ENCODE measurements around the gene IL12A. TPM values are rescaled to one million over a fixed set of nuclear protein-coding genes. Genes with fewer than 3 reads are reported as not detected.
A peak's percentile ranks its signal among the peaks of the same experiment; 100 is the strongest.

The IL12A gene
- total RNA-seq, 2 donors from 2014 or later = 0.24 to 0.42 TPM

DNA sequence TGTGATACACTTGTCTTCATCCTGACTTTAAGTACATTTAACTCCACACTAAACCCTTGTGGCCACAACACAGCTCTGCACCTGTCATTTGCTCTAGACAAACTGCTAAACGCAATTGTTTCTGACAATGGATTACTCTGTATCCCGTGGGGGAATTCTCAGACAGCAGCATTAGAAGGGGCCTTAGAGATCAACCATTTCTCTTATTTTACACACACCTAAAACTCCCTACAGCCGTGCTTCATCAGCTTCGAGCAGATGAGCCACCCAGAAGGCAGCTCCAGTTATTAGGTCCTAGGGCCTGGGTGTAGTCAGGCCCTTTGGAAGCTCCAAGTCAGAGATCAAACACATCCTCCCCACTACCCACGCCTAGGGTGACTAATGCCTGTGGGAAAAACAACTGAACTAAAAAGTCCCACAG, 1.3 kb upstream of the IL12A start:
- no peak for ATAC-seq
- no peak for DNase-seq
- intact Hi-C loops (cut with DNase I) = loop anchor here in 1 of 2 donors (5.0 kb wide), 3 partner anchors 90 to 170 kb away; no protein-coding TSS in a partner anchor

DNA sequence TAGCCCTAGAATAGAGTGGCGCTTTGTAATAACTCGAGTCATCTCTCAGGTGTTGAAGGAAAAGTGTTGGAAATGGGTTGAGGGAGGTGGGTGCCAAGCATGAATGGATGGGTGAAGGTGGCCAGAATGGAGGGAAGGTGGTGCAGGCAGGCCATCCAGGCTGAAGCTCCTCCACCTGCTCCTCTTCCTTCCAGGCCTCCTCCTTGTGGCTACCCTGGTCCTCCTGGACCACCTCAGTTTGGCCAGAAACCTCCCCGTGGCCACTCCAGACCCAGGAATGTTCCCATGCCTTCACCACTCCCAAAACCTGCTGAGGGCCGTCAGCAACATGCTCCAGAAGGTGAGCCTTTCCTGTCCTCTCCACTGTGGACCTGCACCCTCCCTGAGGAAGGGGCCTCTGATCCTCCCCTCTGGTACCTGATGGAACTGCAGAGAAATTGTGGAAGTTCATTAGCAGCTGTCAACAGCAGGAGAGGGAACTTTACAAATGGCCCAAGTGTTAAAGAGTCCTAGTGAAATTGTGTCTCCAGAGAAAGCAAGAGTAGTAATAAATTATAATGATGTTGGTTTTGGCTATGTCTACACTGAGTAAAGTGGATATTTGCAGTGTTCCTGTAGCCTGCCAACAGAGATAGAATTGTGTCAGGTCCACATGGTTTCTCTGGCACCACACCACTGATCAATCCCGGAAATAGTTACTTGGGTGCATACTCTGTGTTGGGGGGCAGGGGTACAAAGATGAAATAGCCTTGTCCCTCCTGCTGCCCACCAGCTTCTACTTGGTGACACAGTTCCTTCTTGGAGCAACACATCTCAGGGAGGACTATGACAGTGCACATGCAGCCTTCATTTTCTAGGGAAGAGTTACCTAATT, 1.6 kb downstream of the IL12A start:
- DNase-seq (no peak), ATAC-seq (no peak)
- intact Hi-C loops (cut with DNase I) = loop anchor here in 1 of 2 donors (5.0 kb wide), 3 partner anchors 93 to 173 kb away; no protein-coding TSS in a partner anchor

DNA sequence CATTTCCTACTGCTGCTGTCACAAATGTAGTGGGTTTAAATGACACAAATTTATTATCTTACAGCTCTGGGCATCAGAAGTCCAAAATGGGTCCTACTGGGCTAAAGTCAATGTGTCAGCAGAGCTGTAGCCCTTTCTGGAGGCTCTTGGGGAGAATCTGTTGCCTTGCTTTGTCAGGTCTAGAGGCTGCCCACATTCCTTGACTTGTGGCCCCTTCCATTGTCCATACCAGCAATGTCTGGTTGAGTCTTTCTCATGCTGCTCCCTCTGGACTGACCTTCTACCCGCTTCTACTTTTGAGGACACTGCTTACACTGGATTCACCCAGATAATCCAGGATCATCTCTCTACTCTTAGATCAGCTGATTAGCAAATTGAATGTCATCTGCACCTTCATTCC, 3.0 kb downstream of the IL12A start:
- ATAC-seq = no peak
- intact Hi-C loops (cut with DNase I) = no loop called here

DNA sequence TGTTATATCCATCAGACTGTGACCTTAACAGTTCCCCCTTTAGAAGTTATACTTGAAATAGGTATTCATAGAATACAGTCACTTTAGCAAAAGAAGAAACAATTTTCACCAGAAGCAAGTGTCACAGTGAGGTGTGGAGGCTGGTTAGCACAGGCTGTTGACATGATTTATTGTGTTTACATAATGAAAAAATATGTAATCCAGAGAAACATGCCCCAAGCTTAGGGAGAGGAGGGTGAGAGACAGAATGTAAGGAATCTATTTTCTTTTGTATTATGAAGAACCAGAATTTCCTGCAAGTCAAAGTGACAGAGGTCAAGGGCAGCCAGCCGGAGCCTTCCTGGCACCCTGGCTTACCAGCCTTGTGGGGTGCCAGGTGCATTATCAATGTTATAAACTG, 4.0 kb downstream of the IL12A start:
- ATAC-seq (no peak), DNase-seq (no peak)
- intact Hi-C loops (cut with DNase I) = no loop called here

More for the DNA sequence above, 3.0 kb downstream of the IL12A start:
- no peak for DNase-seq

DNA sequence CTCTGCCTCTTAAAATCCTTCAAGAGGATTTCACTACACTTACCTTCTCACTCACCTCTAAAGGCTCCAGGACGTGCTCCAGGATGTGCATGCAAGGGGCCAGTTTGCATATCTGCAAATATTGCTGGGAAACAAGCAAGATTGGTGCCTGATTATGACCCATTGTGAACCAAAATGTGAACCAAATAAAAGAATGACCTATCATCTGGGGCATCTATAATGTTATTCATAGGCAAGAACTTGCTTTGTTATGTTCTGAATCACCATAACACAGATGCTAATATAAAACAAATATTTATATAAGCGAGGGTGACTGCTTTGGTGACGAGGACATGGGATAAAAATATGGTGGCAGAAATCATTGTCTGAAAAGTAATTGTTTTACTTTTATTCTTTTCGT, 5.5 kb downstream of the IL12A start:
- ATAC-seq = no peak
- intact Hi-C loops (cut with DNase I) = no loop called here
- no peak for DNase-seq

DNA sequence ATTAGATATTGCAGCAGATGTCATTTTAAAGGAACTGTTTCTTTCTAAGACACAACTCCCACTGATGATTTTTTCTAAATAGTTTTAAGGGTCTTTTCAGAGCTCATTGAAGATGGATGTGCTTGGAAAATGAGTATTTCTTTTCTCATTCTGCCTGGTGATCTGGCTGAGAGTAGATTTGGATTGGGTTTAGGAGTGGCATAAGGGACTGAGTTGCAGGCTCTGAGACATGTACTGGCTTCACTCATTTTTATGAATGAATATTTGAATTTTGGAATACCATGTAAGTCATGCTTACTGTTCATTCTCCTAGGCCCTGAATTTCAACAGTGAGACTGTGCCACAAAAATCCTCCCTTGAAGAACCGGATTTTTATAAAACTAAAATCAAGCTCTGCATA, 6.5 kb downstream of the IL12A start:
- DNase-seq (no peak), ATAC-seq (no peak)
- intact Hi-C loops (cut with DNase I) = no loop called here

DNA sequence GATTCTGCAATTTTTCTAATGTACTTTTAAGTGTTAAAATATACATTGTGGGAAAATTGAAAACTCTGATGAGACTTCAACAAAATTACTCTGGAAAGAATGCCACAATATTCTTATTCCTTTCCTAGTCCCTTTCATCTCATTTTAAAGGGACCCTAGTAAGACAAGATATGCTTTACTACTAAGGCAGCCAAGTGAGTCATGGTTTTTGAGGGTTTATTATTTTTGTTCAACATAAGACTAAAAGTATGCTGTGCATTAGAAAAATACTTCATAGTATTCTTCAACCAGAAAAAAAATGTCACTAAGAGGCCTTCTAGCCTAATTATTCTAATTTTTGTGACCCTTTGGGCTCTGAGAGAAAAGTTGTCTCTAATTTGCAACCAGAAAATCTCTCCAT, 7.4 kb downstream of the IL12A start:
- ATAC-seq (no peak), DNase-seq (no peak)
- intact Hi-C loops (cut with DNase I) = no loop called here

DNA sequence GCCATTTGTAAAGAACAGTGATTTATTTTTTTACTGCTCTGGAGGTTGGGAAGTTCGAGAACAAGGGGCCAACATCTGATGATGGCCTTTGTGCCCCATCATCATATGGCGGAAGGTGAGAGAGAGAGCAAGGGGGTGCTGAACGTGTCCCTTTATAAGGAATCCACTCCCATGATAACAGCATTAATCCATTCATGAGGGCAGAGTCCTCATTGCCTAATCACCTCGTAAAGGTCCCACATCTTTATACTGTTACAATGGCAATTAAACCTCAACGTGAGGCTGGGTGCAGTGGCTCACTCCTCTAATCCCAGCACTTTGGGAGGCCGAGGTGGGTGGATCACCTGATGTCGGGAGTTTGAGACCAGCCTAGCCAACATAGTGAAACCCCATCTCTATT, 8.3 kb downstream of the IL12A start:
- intact Hi-C loops (cut with DNase I) = no loop called here
- ATAC-seq = no peak
- no peak for DNase-seq

DNA sequence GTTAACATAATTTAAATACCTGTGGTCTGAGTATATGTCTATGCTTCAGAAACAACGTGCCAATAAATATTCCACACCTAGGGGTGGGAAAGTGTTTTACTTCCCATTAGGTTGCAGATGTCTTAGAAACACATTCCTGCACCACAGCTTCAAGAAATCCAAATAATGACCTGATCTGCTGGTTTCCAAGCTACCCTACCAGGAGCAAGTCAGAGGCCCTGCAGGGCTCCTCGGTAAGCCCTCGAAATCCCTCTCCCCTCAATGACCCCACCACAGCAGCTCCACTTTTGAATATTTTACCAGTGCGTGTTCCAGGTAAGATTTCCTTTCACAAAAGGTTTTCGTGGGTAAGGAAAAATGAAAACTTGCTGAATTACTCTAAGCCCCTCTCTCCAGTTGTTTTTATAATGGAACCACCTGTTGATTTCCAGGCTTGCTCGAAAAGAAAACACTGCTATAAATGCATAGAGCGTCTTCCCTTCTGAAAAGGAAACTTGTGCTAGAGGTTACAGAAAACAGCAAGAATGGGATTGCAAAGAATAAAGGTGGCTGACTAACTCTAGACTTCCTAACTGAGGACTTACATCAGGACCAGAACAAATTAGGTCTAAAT, 12.6 kb downstream of the IL12A start:
- ATAC-seq (no peak), DNase-seq (no peak)
- intact Hi-C loops (cut with DNase I) = loop anchor here (5.0 to 10.0 kb wide), 3 partner anchors 66 to 174 kb away; no protein-coding TSS in a partner anchor

DNA sequence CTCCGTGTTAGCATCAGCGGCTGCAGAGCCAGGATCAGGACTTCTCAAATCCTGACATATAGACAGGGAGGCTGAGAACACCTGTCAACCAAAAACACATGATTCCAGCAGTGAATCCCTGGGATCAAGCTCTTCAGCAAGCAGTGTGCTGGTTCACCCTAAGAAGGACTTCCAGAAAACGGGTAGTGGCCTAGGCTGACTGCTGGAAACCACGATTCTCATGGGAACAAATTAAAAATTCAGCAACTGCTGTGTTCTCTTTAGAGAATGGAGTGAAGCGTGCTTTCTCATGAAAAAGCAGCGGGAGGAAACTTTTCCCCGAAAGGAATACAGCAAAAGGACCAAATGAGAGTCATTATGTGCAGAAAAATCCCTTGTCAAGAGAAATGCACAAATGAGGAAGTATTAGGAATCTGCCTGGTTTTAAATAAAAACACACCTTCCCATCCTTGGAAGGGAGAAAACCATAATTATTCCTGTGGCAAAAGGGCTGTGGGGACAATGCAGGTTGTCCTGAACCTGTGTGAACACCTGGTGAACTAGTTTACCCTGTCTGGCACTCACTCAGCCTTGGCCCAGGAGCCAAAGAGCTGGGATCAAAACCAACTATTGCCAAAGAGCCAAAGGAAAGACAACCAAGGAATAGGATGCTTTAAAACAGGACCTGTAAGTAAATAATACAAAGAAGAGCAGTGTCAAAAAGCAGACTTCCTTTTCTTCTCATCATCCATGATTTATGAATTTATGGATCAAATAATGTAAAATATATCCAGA, 13.4 kb downstream of the IL12A start:
- intact Hi-C loops (cut with DNase I) = loop anchor here (5.0 to 10.0 kb wide), 3 partner anchors 67 to 175 kb away; no protein-coding TSS in a partner anchor
- no peak for DNase-seq
- no peak for ATAC-seq

DNA sequence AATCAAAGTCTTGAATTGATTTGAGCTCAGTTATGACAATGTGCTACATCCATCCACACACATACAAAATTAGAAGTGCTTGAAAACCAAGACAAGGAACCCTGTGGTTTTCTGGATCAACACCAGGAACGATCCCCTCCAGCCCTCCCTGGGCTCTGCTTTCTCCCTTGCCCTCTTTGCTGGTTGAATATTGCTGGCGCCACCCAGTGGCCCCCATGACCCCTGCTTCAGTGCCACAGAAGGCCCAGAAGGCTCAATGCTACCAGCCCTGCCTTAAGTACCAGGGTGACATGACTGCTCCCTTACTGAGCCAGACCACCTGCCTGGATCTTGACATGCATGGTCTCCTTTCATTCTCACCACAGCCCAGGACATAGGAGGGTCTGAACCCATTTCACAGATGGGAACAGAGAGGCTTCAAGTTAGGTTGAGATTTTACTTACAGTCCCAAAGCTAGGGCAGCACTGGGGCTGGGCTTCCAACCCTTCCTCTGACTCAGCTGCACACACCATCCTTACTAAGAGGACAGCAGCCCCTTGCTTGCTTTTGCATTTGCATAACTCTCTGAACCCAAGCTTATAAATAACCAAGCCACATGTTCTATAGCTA, 15.0 kb downstream of the IL12A start:
- intact Hi-C loops (cut with DNase I) = loop anchor here (2.0 to 10.0 kb wide), 4 partner anchors 69 to 176 kb away; no protein-coding TSS in a partner anchor
- ATAC-seq (peak; percentile 83 to 87), DNase-seq (peak; percentile 48)

DNA sequence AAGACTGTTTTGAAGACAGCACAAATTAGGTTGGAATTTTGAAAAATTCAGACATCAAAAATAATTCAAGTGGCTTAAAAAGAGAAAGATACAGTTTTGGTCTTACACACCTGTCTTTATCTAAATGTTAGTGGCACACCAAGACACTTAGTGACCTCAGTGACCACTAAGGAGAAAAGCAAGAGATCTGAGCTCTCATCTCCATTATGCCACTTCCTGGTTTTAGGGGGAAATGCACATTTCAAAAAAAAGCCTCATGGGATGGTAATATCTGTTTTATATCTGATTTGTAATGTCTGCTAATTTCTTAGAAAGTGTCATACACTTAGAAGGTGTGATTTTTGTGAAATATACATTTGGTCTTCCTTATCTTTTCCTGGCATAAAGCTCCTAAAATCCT, 16.4 kb downstream of the IL12A start:
- DNase-seq = no peak
- ATAC-seq = no peak
- intact Hi-C loops (cut with DNase I) = loop anchor here (2.0 to 10.0 kb wide), 4 partner anchors 70 to 743 kb away; no protein-coding TSS in a partner anchor

DNA sequence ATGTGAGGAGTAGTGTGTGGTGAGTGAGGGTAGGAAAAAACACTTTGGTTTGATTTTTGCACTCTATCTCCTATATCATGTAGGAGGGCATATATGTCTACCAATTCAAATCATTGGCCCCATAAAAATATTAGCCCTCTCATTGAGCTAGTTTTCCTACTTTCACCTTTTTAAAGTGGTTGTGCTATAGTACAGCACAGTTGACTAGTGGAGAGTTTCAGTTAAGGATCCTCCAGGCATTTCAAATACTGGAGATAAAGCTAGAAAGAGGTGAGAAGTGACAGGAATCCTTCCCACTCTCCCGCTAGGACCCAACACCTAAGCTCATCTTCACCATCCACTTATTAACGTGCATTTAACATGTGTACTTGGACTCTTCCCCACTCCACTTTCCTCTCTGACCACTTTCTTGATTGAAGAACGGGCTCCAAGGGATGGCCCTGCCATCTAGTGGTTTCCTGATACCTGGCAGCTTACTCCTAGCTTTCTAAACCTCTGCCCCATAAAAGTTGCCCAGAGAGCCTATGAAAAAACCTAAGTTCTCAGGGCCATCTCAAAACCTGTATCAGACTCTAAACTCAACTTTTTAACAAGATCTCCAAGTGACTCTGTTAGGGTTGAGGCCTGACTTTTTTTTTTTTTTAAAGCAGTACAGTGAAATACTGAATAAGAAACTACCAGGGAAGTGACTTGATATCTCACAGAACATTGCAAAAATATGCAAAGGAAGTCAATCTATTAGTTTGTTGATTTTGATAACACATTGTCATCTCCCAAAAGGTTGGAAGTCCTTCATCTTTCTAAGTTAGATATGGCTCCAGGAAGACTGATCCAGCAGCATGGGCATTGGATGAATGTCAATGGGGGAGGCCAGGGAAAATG, 17.9 kb downstream of the IL12A start:
- intact Hi-C loops (cut with DNase I) = loop anchor here (2.0 to 10.0 kb wide), 4 partner anchors 72 to 744 kb away; no protein-coding TSS in a partner anchor
- peak; percentile 34 for DNase-seq
- peak; percentile 90 for ATAC-seq

DNA sequence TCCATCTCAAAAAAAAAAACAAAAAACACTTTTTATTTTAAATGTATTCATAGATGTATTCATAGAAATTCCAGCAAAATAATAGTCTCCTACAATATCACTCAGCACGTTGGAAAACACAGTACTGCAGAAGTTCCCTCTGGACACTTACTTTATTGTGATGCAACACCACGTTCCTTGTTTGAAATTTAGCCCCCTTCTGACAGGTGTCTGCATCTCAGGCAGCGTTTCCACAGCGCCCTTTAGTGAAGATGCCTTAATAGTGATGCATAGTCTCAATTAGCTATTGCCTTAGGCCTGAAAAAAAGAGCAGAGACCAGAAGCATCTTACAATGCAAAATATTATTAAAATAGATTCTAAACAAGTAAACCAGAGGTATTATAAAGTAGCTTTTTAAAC, 20.3 kb downstream of the IL12A start:
- ATAC-seq = no peak
- intact Hi-C loops (cut with DNase I) = loop anchor here (5.0 to 10.0 kb wide), 3 partner anchors 74 to 747 kb away; no protein-coding TSS in a partner anchor
- no peak for DNase-seq

DNA sequence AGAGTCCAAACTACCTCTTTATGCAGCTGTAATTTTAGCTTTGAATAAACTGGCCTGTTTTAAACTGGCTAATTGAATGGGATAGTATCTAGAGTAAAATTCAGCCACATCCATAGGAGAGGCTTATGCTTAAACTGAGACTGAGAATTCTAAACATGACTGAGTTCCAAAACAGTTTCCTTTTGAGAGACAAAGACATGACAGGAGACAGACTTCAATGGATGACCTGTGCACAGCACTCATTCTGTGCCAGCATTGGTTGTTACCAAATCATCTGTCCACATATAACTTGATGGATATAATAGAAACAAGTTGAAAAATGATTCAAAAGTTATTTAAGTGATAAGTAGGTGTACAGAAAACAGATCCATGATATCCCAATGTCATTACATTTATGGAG, 20.9 kb downstream of the IL12A start:
- ATAC-seq (no peak), DNase-seq (no peak)
- intact Hi-C loops (cut with DNase I) = loop anchor here (5.0 to 10.0 kb wide), 3 partner anchors 75 to 747 kb away; no protein-coding TSS in a partner anchor

DNA sequence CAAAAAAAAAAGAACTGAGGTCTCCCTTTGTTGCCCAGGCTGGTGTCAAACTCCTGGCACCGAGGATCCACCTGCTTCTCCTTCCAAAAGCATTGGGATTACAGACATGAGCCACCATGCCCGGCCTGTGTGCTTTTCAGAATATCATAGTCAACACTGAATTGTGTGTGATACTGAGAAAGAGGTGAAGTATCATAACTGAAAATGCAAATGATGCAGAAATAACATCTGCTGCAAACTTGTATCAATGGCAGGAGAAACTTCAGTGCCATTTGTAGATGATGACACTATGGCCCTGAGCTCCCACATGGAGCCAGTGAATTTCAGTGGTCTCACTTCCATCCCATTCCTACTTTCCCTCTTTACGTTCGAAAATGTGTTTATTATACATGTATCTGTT, 21.9 kb downstream of the IL12A start:
- ATAC-seq = no peak
- intact Hi-C loops (cut with DNase I) = no loop called here
- DNase-seq = no peak

DNA sequence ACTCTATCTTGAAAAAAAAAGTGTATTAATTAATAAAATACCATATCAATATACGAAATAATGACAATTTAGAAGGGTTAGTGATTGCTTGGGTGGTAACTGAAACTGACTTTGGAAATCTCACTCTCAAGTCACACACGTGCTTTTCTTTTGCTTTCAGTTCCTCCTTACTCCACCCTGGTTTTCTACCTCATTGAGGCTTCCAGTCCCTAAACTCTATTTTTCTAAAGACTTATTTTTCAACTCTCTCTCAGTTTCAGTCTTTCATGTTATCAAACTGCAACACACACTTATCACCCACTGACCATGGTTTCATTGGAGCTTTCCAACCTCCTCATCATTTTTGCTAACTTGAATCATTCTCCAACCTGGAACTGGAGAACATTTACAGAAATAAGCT, 23.5 kb downstream of the IL12A start:
- intact Hi-C loops (cut with DNase I) = no loop called here
- no peak for ATAC-seq
- DNase-seq = no peak

DNA sequence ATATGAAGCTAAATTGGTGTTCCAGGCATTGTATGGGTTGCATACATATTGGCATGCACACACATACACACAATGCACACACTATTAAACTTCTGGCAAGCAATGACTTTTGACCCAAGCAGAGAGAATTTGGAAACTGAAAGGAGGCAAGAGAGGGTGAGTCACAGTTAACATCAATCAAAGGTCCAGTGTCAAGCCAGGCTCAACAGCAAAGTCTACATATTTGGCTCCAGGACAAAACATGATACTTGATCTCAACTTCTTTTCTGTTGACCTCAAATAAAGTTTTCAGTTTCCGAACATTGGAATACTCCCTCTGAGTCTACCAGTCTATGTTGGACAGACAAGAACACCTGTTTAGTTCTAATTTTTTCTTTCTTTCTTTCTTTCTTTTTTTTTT, 28.3 kb downstream of the IL12A start:
- ATAC-seq = peak in 1 of 2 donors; percentile 33
- intact Hi-C loops (cut with DNase I) = no loop called here
- no peak for DNase-seq
